ENCODE data around the gene MAG.

The MAG gene

GRCh38 chr19:35357867-35358573 is 66.1 kb downstream of the MAG start, which contains the start of gene FFAR3:
Gene FFAR3 (plus strand): TSS chr19:35358460. CDS start chr19:35358891, 431 bp downstream.
- TF ChIP-seq FOXP2 (optimal IDR thresholded peaks at IDR 0.05; ENCODE audit: borderline replicate concordance, extremely low read depth, extremely low read length, insufficient read depth): no peak
- TF ChIP-seq SIN3A (IDR thresholded peaks at IDR 0.05; ENCODE audit: borderline replicate concordance, insufficient read depth, low read length): no peak
- TF ChIP-seq TAF1 (IDR thresholded peaks at IDR 0.05; ENCODE audit: borderline replicate concordance, insufficient read depth, low read length): no peak
- TF ChIP-seq REST (IDR thresholded peaks at IDR 0.05; ENCODE audit: insufficient read depth in 1 of 2, low read depth in 2 of 2, low read length in 2 of 2): no peak
- no peak for TF ChIP-seq POLR2AphosphoS5 (IDR thresholded peaks at IDR 0.05; ENCODE audit: low read depth, low read length)

GRCh38 chr19:35360880-35361420 is 69.0 kb downstream of the MAG start:
- no peak for TF ChIP-seq TAF1 (IDR thresholded peaks at IDR 0.05; ENCODE audit: borderline replicate concordance, insufficient read depth, low read length)
- no peak for TF ChIP-seq FOXP2 (optimal IDR thresholded peaks at IDR 0.05; ENCODE audit: borderline replicate concordance, extremely low read depth, extremely low read length, insufficient read depth)
- no peak for TF ChIP-seq REST (IDR thresholded peaks at IDR 0.05; ENCODE audit: insufficient read depth in 1 of 2, low read depth in 2 of 2, low read length in 2 of 2)
- no peak for TF ChIP-seq SIN3A (IDR thresholded peaks at IDR 0.05; ENCODE audit: borderline replicate concordance, insufficient read depth, low read length)
- no peak for TF ChIP-seq POLR2AphosphoS5 (IDR thresholded peaks at IDR 0.05; ENCODE audit: low read depth, low read length)

GRCh38 chr19:35362261-35363000 is 70.5 kb downstream of the MAG start:
- TF ChIP-seq TAF1 (IDR thresholded peaks at IDR 0.05; ENCODE audit: borderline replicate concordance, insufficient read depth, low read length) (no peak), FOXP2 (optimal IDR thresholded peaks at IDR 0.05; ENCODE audit: borderline replicate concordance, extremely low read depth, extremely low read length, insufficient read depth) (no peak), SIN3A (IDR thresholded peaks at IDR 0.05; ENCODE audit: borderline replicate concordance, insufficient read depth, low read length) (no peak), REST (IDR thresholded peaks at IDR 0.05; ENCODE audit: insufficient read depth in 1 of 2, low read depth in 2 of 2, low read length in 2 of 2) (no peak), POLR2AphosphoS5 (IDR thresholded peaks at IDR 0.05; ENCODE audit: low read depth, low read length) (no peak)

- TF ChIP-seq TAF1 (IDR thresholded peaks at IDR 0.05; ENCODE audit: borderline replicate concordance, insufficient read depth, low read length) (no peak), SIN3A (IDR thresholded peaks at IDR 0.05; ENCODE audit: borderline replicate concordance, insufficient read depth, low read length) (no peak), REST (IDR thresholded peaks at IDR 0.05; ENCODE audit: insufficient read depth in 1 of 2, low read depth in 2 of 2, low read length in 2 of 2) (no peak), POLR2AphosphoS5 (IDR thresholded peaks at IDR 0.05; ENCODE audit: low read depth, low read length) (no peak), FOXP2 (optimal IDR thresholded peaks at IDR 0.05; ENCODE audit: borderline replicate concordance, extremely low read depth, extremely low read length, insufficient read depth) (no peak)
Observed at GRCh38 chr19:35363001-35363590, 71.1 kb downstream of the MAG start.

All from PFSK-1 (cell line).